ENCODE data around the gene KDM2A. TPM values are rescaled to one million over a fixed set of nuclear protein-coding genes. Genes with fewer than 3 reads are reported as not detected.

The KDM2A gene
- total RNA-seq, 1 experiment from 2014 or later, result 50.4 TPM

GRCh38 chr11:67138922-67139321 lies 19.9 kb downstream of the KDM2A start (continued):
- no peak for TF ChIP-seq REST (IDR thresholded peaks at IDR 0.05; ENCODE audit: low read depth)
- no peak for TF ChIP-seq FOSL1 (IDR thresholded peaks at IDR 0.05; ENCODE audit: low read depth)
- TF ChIP-seq RAD21 (IDR thresholded peaks at IDR 0.05; ENCODE audit: low read depth), result no peak
- TF ChIP-seq CBX3 (IDR thresholded peaks at IDR 0.05; ENCODE audit: low read depth), result no peak
- TF ChIP-seq ZBTB33 (IDR thresholded peaks at IDR 0.05; ENCODE audit: extremely low read depth, insufficient replicate concordance, low read length), result no peak
- TF ChIP-seq SP1 (IDR thresholded peaks at IDR 0.05; ENCODE audit: low read depth), result no peak
- no peak for TF ChIP-seq YY1 (IDR thresholded peaks at IDR 0.05; ENCODE audit: extremely low read depth, insufficient replicate concordance, low read depth, low read length)
- no peak for TF ChIP-seq EZH2phosphoT487 (IDR thresholded peaks at IDR 0.05; ENCODE audit: borderline replicate concordance)
- no peak for TF ChIP-seq CEBPB (IDR thresholded peaks at IDR 0.05; ENCODE audit: low read depth)
- TF ChIP-seq POLR2AphosphoS5 (IDR thresholded peaks at IDR 0.05; ENCODE audit: low read depth, low read length), result no peak
- TF ChIP-seq ZNF274 (IDR thresholded peaks at IDR 0.05; ENCODE audit: low read depth, low read length), result no peak
- TF ChIP-seq JUND (IDR thresholded peaks at IDR 0.05), result no peak
- no peak for TF ChIP-seq TCF7L2 (IDR thresholded peaks at IDR 0.05; ENCODE audit: borderline replicate concordance, extremely low read depth, insufficient read depth, insufficient read length)

All from HCT116 (cell line).